ENCODE data around the gene POTEB. TPM values are rescaled to one million over a fixed set of nuclear protein-coding genes. Genes with fewer than 3 reads are reported as not detected.

The POTEB gene
- total and polyA plus RNA-seq, 2 of the 8 experiments (the other 6 are each of a cell fraction or from before 2014, with no cell fraction given), result not detected

Small RNAs within 50 kb of the gene (microRNA-seq; reads per million reads assigned to microRNA genes)
- 0 reads per million in 2 experiments for gene MIR3118-4 (ENCODE audit: borderline microRNAs expressed in 2 of 2, borderline number of aligned reads in 2 of 2, borderline replicate concordance in 1 of 2)

Small RNAs within 50 kb of the gene (small RNA-seq; reads per million reads assigned to genes)
- gene MIR3118-4 (ENCODE audit: insufficient read depth), result not detected
- not detected for gene RNU6-631P (ENCODE audit: insufficient read depth)

Other genes with a start within 250 kb of the POTEB start
- not detected in 2 replicates for gene OR4M2, start 202.8 kb upstream of the POTEB start, total RNA-seq (2021; fragmentation: NEBNext Ultra II Directional; extraction: Animal tissue kit (Norgen Biotek cat#: 25700))
- not detected in 2 replicates for gene OR4M2, start 202.8 kb upstream of the POTEB start, polyA plus RNA-seq (2011; rRNA removed)

Measured in H1 (cell line).